Sigmoid colon (tissue), 4 donors: ENCODE measurements around the gene PIAS2.

Source experiments
- CTCF ChIP-seq, 4 experiments: fragments of 450-650 bp in 3 of 4; fragments of 200-600 bp in 1 of 4; IDR thresholded peaks; one replicate each; pipeline ENCODE4 v1.5.1; 2016 to 2019; ENCODE audit warnings: antibody characterized with exemption in 4 of 4, mild to moderate bottlenecking in 3 of 4, moderate library complexity in 2 of 4
- EP300 ChIP-seq, 4 donors: sonication (generic); formaldehyde crosslinking; IDR thresholded peaks; one replicate each; pipeline ENCODE4 v1.6.1; 2017; ENCODE audit warnings: antibody characterized with exemption in 4 of 4
- POLR2A ChIP-seq, 2 donors: fragments of 450-650 bp; IDR thresholded peaks; one replicate each; pipeline ENCODE4 v1.6.1; 2016; ENCODE audit warnings: antibody characterized with exemption in 2 of 2, mild to moderate bottlenecking in 2 of 2, moderate library complexity in 2 of 2
- POLR2AphosphoS5 ChIP-seq, 4 donors: sonication (generic); formaldehyde crosslinking; IDR thresholded peaks; one replicate each; pipeline ENCODE4 v1.6.1; 2017; ENCODE audit warnings: antibody characterized with exemption in 4 of 4

- no peak for TF ChIP-seq CTCF (IDR thresholded peaks at IDR 0.05)
- no peak for TF ChIP-seq POLR2A (IDR thresholded peaks at IDR 0.05)
- no peak for TF ChIP-seq EP300 (IDR thresholded peaks at IDR 0.05)
- no peak for TF ChIP-seq POLR2AphosphoS5 (IDR thresholded peaks at IDR 0.05)
Observed at GRCh38 chr18:46939337-46939963, 22.1 kb upstream of the PIAS2 start.
